Activated B cell treated with CpG ODN at 0.5 μM for 24 hours (primary cell): ENCODE measurements around the gene SSR3. TPM values are rescaled to one million over a fixed set of nuclear protein-coding genes. Genes with fewer than 3 reads are reported as not detected.

Experiments
- ATAC-seq: fragments of 200-7000 bp; cut with Tn5 transposase; one replicate; pipeline ENCODE4 v1.10.0; 2021; ENCODE audit warnings: low read depth, mild to moderate bottlenecking, moderate library complexity
- CTCF ChIA-PET: fragments of 350-600 bp; sonication (Branson Sonifier 250); formaldehyde crosslinking; loops from one replicate; lab custom pipeline; 2021; ENCODE audit warnings: antibody characterized with exemption; lab: Charles Lee
- POLR2A ChIA-PET: fragments of 350-600 bp; sonication (Branson Sonifier 250); formaldehyde crosslinking; loops from one replicate; lab custom pipeline; 2021; ENCODE audit warnings: antibody characterized with exemption; lab: Charles Lee
- DNase-seq: peaks from one replicate; pipeline ENCODE4 v3.0.0; 2022
- H3K27ac Mint-ChIP-seq: one replicate; pipeline ENCODE4 v1.8.0; 2020; ENCODE audit warnings: mixed read lengths
- H3K27me3 Mint-ChIP-seq: one replicate; pipeline ENCODE4 v1.8.0; 2021; ENCODE audit warnings: mixed read lengths
- H3K36me3 Mint-ChIP-seq: one replicate; pipeline ENCODE4 v1.8.0; 2021; ENCODE audit warnings: low read depth, mixed read lengths
- H3K4me1 Mint-ChIP-seq: one replicate; pipeline ENCODE4 v1.8.0; 2021; ENCODE audit warnings: mixed read lengths
- H3K4me3 Mint-ChIP-seq: one replicate; pipeline ENCODE4 v1.8.0; 2020; ENCODE audit warnings: mild to moderate bottlenecking, mixed read lengths
- H3K9me3 Mint-ChIP-seq: one replicate; pipeline ENCODE4 v1.8.0; 2020; ENCODE audit warnings: mixed read lengths
- intact Hi-C: fragments of 100-400 bp; cut with micrococcal nuclease; formaldehyde crosslinking; loops from one replicate; pipeline ENCODE4 v1.15.1; 2024
- total RNA-seq: library from RNA; stranded (reverse); gene quantifications from 2 replicates; pipeline ENCODE4 v1.2.3, GENCODE V29; 2022
- TF ChIP-seq, protein P1 (sequence below): fragments of 200-600 bp; IDR thresholded peaks from one replicate; pipeline ENCODE4 v1.8.0; 2022; ENCODE audit warnings: antibody characterized with exemption, mild to moderate bottlenecking

The SSR3 gene
- total RNA-seq, 1 donor from 2014 or later = 64.3 TPM

DNA sequence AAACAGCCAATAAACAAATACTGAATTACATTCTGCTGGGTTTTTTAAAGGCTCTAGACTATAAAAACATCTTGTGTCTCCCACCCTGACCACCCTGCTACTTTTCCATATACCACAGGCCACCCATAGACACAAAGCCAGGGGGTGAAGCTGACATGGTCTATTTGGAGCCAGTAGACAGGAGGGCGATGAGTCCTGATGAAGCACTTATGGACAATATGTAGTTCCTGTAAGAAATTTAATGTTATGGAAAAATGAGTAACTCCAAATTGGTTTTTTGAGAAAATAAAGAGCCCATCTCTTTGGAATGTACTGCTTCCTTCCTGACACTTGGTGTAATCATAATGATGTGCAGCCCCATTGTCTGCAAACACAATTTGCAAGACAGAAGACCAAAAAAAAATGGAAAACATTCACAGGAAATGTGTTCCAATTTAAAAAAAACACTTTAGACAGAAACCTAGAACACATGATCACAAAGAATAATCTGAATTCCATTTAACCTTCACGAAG lies 11.8 kb downstream of the SSR3 start:
- peaks cover 80% of the 10 kb centered on the region for H3K36me3 Mint-ChIP-seq
- TF ChIP-seq, protein P1, sequence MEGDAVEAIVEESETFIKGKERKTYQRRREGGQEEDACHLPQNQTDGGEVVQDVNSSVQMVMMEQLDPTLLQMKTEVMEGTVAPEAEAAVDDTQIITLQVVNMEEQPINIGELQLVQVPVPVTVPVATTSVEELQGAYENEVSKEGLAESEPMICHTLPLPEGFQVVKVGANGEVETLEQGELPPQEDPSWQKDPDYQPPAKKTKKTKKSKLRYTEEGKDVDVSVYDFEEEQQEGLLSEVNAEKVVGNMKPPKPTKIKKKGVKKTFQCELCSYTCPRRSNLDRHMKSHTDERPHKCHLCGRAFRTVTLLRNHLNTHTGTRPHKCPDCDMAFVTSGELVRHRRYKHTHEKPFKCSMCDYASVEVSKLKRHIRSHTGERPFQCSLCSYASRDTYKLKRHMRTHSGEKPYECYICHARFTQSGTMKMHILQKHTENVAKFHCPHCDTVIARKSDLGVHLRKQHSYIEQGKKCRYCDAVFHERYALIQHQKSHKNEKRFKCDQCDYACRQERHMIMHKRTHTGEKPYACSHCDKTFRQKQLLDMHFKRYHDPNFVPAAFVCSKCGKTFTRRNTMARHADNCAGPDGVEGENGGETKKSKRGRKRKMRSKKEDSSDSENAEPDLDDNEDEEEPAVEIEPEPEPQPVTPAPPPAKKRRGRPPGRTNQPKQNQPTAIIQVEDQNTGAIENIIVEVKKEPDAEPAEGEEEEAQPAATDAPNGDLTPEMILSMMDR = no peak

DNA sequence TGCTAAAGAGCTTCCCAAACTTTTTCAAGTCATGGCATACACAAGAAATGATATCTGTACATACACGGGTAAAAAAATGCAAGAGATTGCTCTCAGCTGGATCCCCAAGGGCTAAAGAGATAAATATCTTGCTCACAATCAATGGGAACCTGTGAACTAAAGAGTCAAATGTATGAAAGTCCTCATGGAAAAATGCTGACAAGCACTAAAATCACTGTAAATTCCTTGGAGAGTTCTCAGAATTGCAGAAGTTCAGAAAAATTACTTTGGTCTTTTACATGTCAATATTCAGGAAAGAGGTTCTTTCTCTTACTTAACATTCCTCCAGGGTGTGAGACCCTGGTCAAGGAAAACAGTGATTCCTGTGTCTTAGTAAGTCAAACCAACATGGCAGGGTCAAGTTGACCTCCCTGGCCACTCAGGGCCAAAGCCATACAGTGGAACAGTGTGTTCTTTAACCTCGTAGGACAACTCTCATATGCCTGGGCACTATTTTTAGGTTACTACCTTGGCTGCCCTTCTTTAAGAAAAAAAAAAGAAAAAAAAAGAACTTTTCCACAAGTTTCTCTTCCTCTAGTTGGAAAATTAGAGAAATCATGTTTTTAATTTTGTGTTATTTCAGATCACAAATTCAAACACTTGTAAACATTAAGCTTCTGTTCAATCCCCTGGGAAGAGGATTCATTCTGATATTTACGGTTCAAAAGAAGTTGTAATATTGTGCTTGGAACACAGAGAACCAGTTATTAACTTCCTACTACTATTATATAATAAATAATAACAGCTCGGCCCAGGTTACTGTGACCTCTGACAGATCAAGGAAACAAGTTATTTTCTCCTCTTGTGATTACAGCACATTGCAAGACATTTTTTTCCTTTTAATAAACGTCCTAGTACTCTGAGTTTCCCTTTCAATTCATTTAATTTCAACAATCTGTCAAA lies 12.5 kb downstream of the SSR3 start:
- ATAC-seq = no peak
- POLR2A ChIA-PET = no interaction called here
- Mint-ChIP-seq H3K36me3 (peaks cover 80% of the 10 kb centered on the region), H3K4me3 (no peak overlapping the region), H3K9me3 (no peaks in the 10 kb centered on the region), H3K27ac (no peak overlapping the region), H3K27me3 (no peaks in the 10 kb centered on the region), H3K4me1 (no peaks in the 10 kb centered on the region)
- TF ChIP-seq, protein P1 = no peak
- CTCF ChIA-PET = interaction anchor here (0.7 to 2.2 kb wide), 10 partner anchors 9 to 539 kb away, joined by 3 to 11 read pairs (median 4); partner anchors contain the start of gene SSR3
- DNase-seq = no peak
- intact Hi-C loops = loop anchor here (5.0 kb wide), 1 partner anchor 595 kb away; no protein-coding TSS in a partner anchor

More for the DNA sequence above, 11.8 kb downstream of the SSR3 start:
- Mint-ChIP-seq H3K27ac (no peak overlapping the region), H3K27me3 (no peaks in the 10 kb centered on the region), H3K4me1 (no peaks in the 10 kb centered on the region), H3K4me3 (no peak overlapping the region), H3K9me3 (no peaks in the 10 kb centered on the region)
- intact Hi-C loops = loop anchor here (5.0 kb wide), 1 partner anchor 594 kb away; no protein-coding TSS in a partner anchor
- ChIA-PET CTCF (interaction anchor here (0.7 to 2.2 kb wide), 10 partner anchors 8 to 538 kb away, joined by 3 to 11 read pairs (median 4); partner anchors contain the start of gene SSR3), POLR2A (no interaction called here)
- no peak for ATAC-seq
- DNase-seq = no peak

DNA sequence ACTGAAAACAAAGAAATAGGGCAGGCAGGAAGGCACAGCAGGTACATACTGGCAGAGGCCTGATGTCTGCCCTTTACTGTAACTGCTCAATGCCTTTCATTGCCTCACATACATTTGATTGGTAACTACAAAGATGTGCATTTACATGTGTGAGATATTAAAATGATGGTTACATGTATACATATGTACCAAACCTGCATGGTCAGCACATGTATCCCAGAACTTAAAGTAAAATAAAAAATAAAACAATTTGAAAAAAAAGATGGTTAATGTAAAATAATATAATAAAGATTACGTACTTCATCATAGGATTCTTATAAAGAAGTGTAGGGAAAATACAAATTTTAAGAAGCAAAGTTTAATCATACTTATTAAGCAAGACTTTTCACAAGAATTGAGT lies 15.1 kb downstream of the SSR3 start:
- Mint-ChIP-seq H3K9me3 (no peaks in the 10 kb centered on the region), H3K36me3 (peaks cover 60% of the 10 kb centered on the region), H3K27me3 (no peaks in the 10 kb centered on the region), H3K4me3 (no peak overlapping the region), H3K27ac (no peak overlapping the region), H3K4me1 (no peaks in the 10 kb centered on the region)
- ChIA-PET CTCF (interaction anchor here (0.9 to 1.6 kb wide), 2 partner anchors 30 to 391 kb away, joined by 3 to 4 read pairs; no protein-coding TSS in a partner anchor), POLR2A (no interaction called here)
- TF ChIP-seq, protein P1 = no peak
- intact Hi-C loops = loop anchor here (2.0 to 5.0 kb wide), 2 partner anchors 67 to 597 kb away; no protein-coding TSS in a partner anchor
- DNase-seq = no peak
- no peak for ATAC-seq

DNA sequence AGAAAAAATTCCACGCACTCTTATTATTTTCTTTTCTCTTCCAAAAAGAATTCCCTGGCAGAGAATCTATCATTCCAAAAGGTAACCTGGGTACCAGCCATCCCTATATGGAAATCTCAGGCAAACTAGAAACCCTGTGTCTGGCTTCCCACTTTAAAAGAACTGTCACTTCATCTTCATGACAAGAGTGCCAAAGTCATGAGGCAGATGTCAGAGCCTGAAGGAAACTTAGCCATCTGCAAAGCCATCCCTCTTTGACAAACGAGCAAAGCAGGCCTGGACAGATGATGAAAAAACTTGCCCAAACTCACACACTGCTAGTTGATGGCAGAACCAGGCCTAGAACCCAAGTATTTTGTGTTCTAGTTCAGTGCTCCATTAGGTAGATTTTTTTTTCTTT lies 15.9 kb downstream of the SSR3 start:
- ATAC-seq (no peak), DNase-seq (no peak)
- ChIA-PET CTCF (interaction anchor here (0.9 to 1.6 kb wide), 2 partner anchors 29 to 390 kb away, joined by 3 to 4 read pairs; no protein-coding TSS in a partner anchor), POLR2A (no interaction called here)
- H3K27ac Mint-ChIP-seq = no peak overlapping the region
- peaks cover 53% of the 10 kb centered on the region for H3K36me3 Mint-ChIP-seq
- H3K27me3 Mint-ChIP-seq = no peaks in the 10 kb centered on the region
- H3K4me1 Mint-ChIP-seq = no peaks in the 10 kb centered on the region
- TF ChIP-seq, protein P1 = no peak
- H3K4me3 Mint-ChIP-seq = no peak overlapping the region
- no peaks in the 10 kb centered on the region for H3K9me3 Mint-ChIP-seq
- intact Hi-C loops = no loop called here
